K562 (cell line): ENCODE measurements around the gene QRICH1. TPM values are rescaled to one million over a fixed set of nuclear protein-coding genes. Genes with fewer than 3 reads are reported as not detected.
A peak's percentile ranks its signal among the peaks of the same experiment; 100 is the strongest.

Experiments
- ATAC-seq: fragments of 200-7000 bp; cut with Tn5 transposase; 3 replicates; pipeline ENCODE4 v1.9.1; 2020; ENCODE audit warnings: moderate library complexity
- BruUV-seq: library from RNA; stranded (reverse); fragments of 400-500 nt; replicated peaks from 2 replicates; lab custom pipeline; 2021; lab: Mats Ljungman, UMichigan
- CTCF ChIA-PET: fragments of 300-600 bp; formaldehyde crosslinking; extraction: SDS; loops from one replicate; lab custom pipeline; 2021; ENCODE audit warnings: low intra/inter-chr PET ratio; lab: Yijun Ruan, JAX
- POLR2A ChIA-PET: fragments of 300-600, 350-650 bp; sonication (Branson Sonifier 250); formaldehyde crosslinking; extraction: SDS; loops from one replicate; lab custom pipeline; 2021; ENCODE audit warnings: antibody characterized with exemption, inconsistent platforms; lab: Yijun Ruan, JAX
- DNase-seq, 4 experiments: peaks; one replicate each; pipeline versions ENCODE4 v3.0.0 to v3.0.0-alpha.2; 2011 to 2018; ENCODE audit warnings: low spot score in 3 of 4, mixed read lengths in 3 of 4; ENCODE audit errors: extremely low read depth in 1 of 4
- FAIRE-seq: peaks from 2 replicates; lab custom pipeline; 2011; peaks lifted over from hg19 to GRCh38; lab: Jason Lieb, UNC
- H2AFZ ChIP-seq: 2 replicates; pipeline ENCODE4 v1.6.0; 2011; ENCODE audit warnings: low read depth, low read length, control low read depth, inconsistent platforms
- H3K27ac ChIP-seq: fragments of 200-600 bp; 3 replicates; pipeline ENCODE4 v1.8.0; 2011; ENCODE audit warnings: low read depth, mild to moderate bottlenecking, control low read depth, inconsistent platforms, low read length, moderate library complexity, mixed read lengths; ENCODE audit errors: extremely low read depth
- H3K27me3 ChIP-seq, 2 experiments: fragments of 300-600 bp in 1 of 2; 2 replicates in 1 of 2; 3 replicates in 1 of 2; pipeline versions ENCODE4 v1.6.0 to v1.8.0; 2011; ENCODE audit warnings: inconsistent platforms in 2 of 2, low read length in 2 of 2, mild to moderate bottlenecking in 1 of 2, mixed read lengths in 1 of 2, moderate library complexity in 1 of 2; ENCODE audit not compliant: control insufficient read depth in 2 of 2, insufficient read depth in 2 of 2
- H3K36me3 ChIP-seq: fragments of 300-600 bp; 3 replicates; pipeline ENCODE4 v1.8.0; 2011; ENCODE audit warnings: mild to moderate bottlenecking, low read length, inconsistent platforms; ENCODE audit not compliant: control insufficient read depth, insufficient read depth
- H3K4me1 ChIP-seq, 2 experiments: fragments of 200-600 bp in 1 of 2; replicated peaks in 1 of 2; 2 replicates in 1 of 2; 3 replicates in 1 of 2; pipeline versions ENCODE4 v1.5.1 to v1.8.0; 2011; ENCODE audit warnings: inconsistent platforms in 2 of 2, low read length in 2 of 2, mild to moderate bottlenecking in 1 of 2, mixed read lengths in 1 of 2, moderate library complexity in 1 of 2; ENCODE audit not compliant: control insufficient read depth in 2 of 2, insufficient read depth in 2 of 2
- H3K4me2 ChIP-seq: 2 replicates; pipeline ENCODE4 v1.6.1; 2011; ENCODE audit warnings: low read length, control low read depth, inconsistent platforms, mixed read lengths; ENCODE audit not compliant: insufficient read depth
- H3K4me3 ChIP-seq: fragments of 200-600 bp; sonication (generic), shearing (Covaris generic); 2 replicates; pipeline ENCODE4 v1.5.1; 2016; ENCODE audit warnings: control low read depth, inconsistent platforms
- H3K79me2 ChIP-seq: fragments of 200-600 bp; 3 replicates; pipeline ENCODE4 v1.8.0; 2011; ENCODE audit warnings: low read length, inconsistent platforms; ENCODE audit not compliant: control insufficient read depth, insufficient read depth
- H3K9ac ChIP-seq, 2 experiments: 2 replicates each; pipeline versions ENCODE4 v1.6.0 to v1.6.1; 2011; ENCODE audit warnings: low read depth in 2 of 2, low read length in 2 of 2, control low read depth in 1 of 2, inconsistent platforms in 1 of 2, mild to moderate bottlenecking in 1 of 2, mixed read lengths in 1 of 2; ENCODE audit not compliant: insufficient read depth in 1 of 2
- H3K9me1 ChIP-seq: one replicate; pipeline ENCODE4 v1.6.0; 2011; ENCODE audit warnings: inconsistent platforms, mild to moderate bottlenecking, low read length, moderate library complexity; ENCODE audit not compliant: control insufficient read depth, insufficient read depth
- H3K9me3 ChIP-seq: replicated peaks from 2 replicates; pipeline ENCODE4 v1.5.1; 2011; ENCODE audit warnings: low read depth, low read length, inconsistent platforms; ENCODE audit not compliant: control insufficient read depth, insufficient read depth
- H4K20me1 ChIP-seq: replicated peaks from 2 replicates; pipeline ENCODE4 v1.6.1; 2011; ENCODE audit warnings: low read length, inconsistent platforms, mixed read lengths; ENCODE audit not compliant: control insufficient read depth, insufficient read depth
- CHD4 ChIP-seq: fragments of 200-600 bp; sonication (generic); IDR thresholded peaks from 3 replicates; pipeline ENCODE4 v1.6.1; 2012; ENCODE audit warnings: low read depth, mild to moderate bottlenecking, mixed read lengths, low read length, inconsistent platforms; ENCODE audit not compliant: insufficient read depth, insufficient replicate concordance, poor library complexity, severe bottlenecking
- DDX20 ChIP-seq: fragments of 450-650 bp; IDR thresholded peaks from 2 replicates; pipeline ENCODE4 v1.6.1; 2016; ENCODE audit warnings: missing genetic modification characterization, low read depth, mild to moderate bottlenecking, missing compliant biosample characterization, moderate library complexity
- HOXB6 ChIP-seq: fragments of 250-450 bp; sonication (Bioruptor Pico); IDR thresholded peaks from 2 replicates; pipeline ENCODE4 v1.5.1; 2022; ENCODE audit warnings: mild to moderate bottlenecking, borderline replicate concordance
- KAT7 ChIP-seq: sonication (generic); formaldehyde crosslinking; IDR thresholded peaks from 2 replicates; pipeline ENCODE4 v1.8.0; 2022; ENCODE audit warnings: missing genetic modification reagents, mild to moderate bottlenecking, borderline replicate concordance
- KDM5B ChIP-seq: fragments of 200-600 bp; sonication (generic); IDR thresholded peaks from 2 replicates; pipeline ENCODE4 v1.6.1; 2012; ENCODE audit warnings: low read depth, mild to moderate bottlenecking, moderate library complexity, low read length, control low read depth, inconsistent platforms; ENCODE audit not compliant: insufficient replicate concordance
- NRF1 ChIP-seq, 2 experiments: fragments of 450-650 bp; IDR thresholded peaks in 1 of 2; conservative IDR thresholded peaks in 1 of 2; 2 replicates each; pipeline ENCODE4 v1.6.1; 2014; ENCODE audit warnings: mild to moderate bottlenecking in 2 of 2
- POLR2G ChIP-seq: fragments of 200-400 bp; formaldehyde crosslinking; IDR thresholded peaks from 2 replicates; pipeline ENCODE4 v1.6.1; 2017; ENCODE audit warnings: low read depth, mild to moderate bottlenecking, antibody characterized with exemption, low read length, moderate library complexity
- POLR2H ChIP-seq: IDR thresholded peaks from 2 replicates; pipeline ENCODE4 v1.6.1; 2016; ENCODE audit warnings: missing genetic modification characterization, low read depth, mild to moderate bottlenecking, control low read depth, missing compliant biosample characterization, moderate library complexity
- STAT5A ChIP-seq: IDR thresholded peaks from 2 replicates; pipeline ENCODE4 v1.6.1; 2012; ENCODE audit warnings: low read length, inconsistent platforms, borderline replicate concordance
- TCF7 ChIP-seq: sonication (generic); IDR thresholded peaks from 2 replicates; pipeline ENCODE4 v1.6.1; 2016; ENCODE audit warnings: antibody characterized with exemption, borderline replicate concordance
- YY1 ChIP-seq, 3 experiments: IDR thresholded peaks; 2 replicates each; pipeline ENCODE4 v1.6.1; 2011; ENCODE audit warnings: low read length in 2 of 3, mild to moderate bottlenecking in 2 of 3, moderate library complexity in 2 of 3, borderline replicate concordance in 1 of 3, control low read depth in 1 of 3, low read depth in 1 of 3; ENCODE audit not compliant: insufficient read depth in 3 of 3, insufficient replicate concordance in 2 of 3, control insufficient read depth in 1 of 3, insufficient read length in 1 of 3; ENCODE audit errors: extremely low read depth in 1 of 3
- ZNF146 ChIP-seq: IDR thresholded peaks from one replicate; pipeline ENCODE4 v1.6.1; 2018; ENCODE audit warnings: missing compliant biosample characterization; ENCODE audit not compliant: unreplicated experiment
- WGBS: fragments of 100-300 bp; shearing (Covaris generic); methylation state at CpG from one replicate; pipeline ENCODE4 v1.1.6; 2016; ENCODE audit warnings: low coverage, mixed read lengths; ENCODE audit not compliant: insufficient coverage; ENCODE audit errors: missing lambda C conversion rate; 5-methylcytosine and 5-hydroxymethylcytosine counted together
- in situ Hi-C: fragments of 300-500 bp; cut with MboI; formaldehyde crosslinking; loops from 4 replicates; pipeline ENCODE4 v1.15.0; 2018; ENCODE audit warnings: inconsistent platforms, mixed read lengths
- intact Hi-C: fragments of 100-400 bp; cut with micrococcal nuclease; formaldehyde crosslinking; loops from 2 replicates; pipeline ENCODE4 v1.14.2; 2022
- polyA plus RNA-seq, 8 experiments: library from polyadenylated mRNA; depleted of rRNA in 4 of 8; stranded (reverse) in 5 of 8; unstranded in 3 of 8; fragments of >200 nt; fragmentation: Nextera tagmentation in 2 of 8; fragmentation: Illumina TruSeq in 1 of 8; extraction: Ambion mirVana in 2 of 8; extraction: Trizol in 1 of 8; gene quantifications; 2 replicates each; pipeline versions ENCODE4 v1.2.1 to v1.2.3, GENCODE V29; 2011 to 2014; ENCODE audit warnings: inconsistent platforms in 1 of 8, missing spikeins in 1 of 8
- total RNA-seq, 7 experiments: library from RNA; depleted of rRNA in 6 of 7; stranded (reverse); fragments of >200 nt in 6 of 7; fragmentation: Illumina TruSeq in 2 of 7; extraction: Trizol in 2 of 7; gene quantifications; 2 replicates each; pipeline versions ENCODE4 v1.2.1 to v1.2.3, GENCODE V29; 2011 to 2021; ENCODE audit warnings: low replicate concordance in 1 of 7

The QRICH1 gene
- total and polyA plus RNA-seq, 9 of the 15 experiments (the other 6 are each of a cell fraction or from before 2014, with no cell fraction given) = 20.1 to 99.2 (median 56.7) TPM

DNA sequence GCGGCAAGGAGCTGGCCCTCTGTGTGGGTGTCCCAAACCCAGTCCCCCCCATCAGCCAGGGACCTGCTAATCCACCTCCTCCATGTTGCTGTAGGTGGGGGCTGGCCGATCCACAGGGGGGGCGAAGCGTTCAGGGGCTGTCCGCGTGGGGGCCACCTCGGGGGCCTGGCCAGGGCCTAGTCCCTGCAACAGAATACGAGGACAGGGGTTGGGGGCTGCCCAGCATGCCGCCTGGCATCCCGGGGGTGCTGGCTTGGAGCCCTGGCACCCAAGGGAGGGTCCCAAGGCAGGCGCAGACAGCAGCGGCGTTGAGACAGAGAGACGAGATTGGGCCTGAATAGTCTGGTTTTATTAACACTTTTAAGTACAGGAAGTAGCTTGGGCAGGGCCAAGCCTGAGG, 14.5 kb upstream of the QRICH1 start:
- Histone ChIP-seq H3K9ac (no peak overlapping the region), H3K27me3 (no peaks in the 10 kb centered on the region), H2AFZ (no peak overlapping the region), H3K9me3 (no peaks in the 10 kb centered on the region), H4K20me1 (no peaks in the 10 kb centered on the region), H3K4me1 (peaks cover 4 to 13% of the 10 kb centered on the region in 2 experiments; a peak in 4 of 5 replicates), H3K36me3 (peaks cover 60% of the 10 kb centered on the region; the same call in 2 of the 3 replicates), H3K4me2 (no peak overlapping the region), H3K4me3 (no peak overlapping the region), H3K79me2 (peaks cover 19% of the 10 kb centered on the region), H3K27ac (no peak overlapping the region), H3K9me1 (no peaks in the 10 kb centered on the region)
- FAIRE-seq (no peak), DNase-seq (no peak), ATAC-seq (no peak)
- in situ Hi-C loops = no loop called here
- WGBS = no CpG with 5 or more reads among the region's 14 CpGs
- TF ChIP-seq HOXB6 (CRISPR knock-in tag) = no peak
- TF ChIP-seq POLR2G = peak; percentile 44; the same call in 1 of the 2 replicates
- CTCF ChIA-PET = no interaction called here
- no TSS peak for BruUV-seq
- intact Hi-C loops = no loop called here
- POLR2A ChIA-PET = interaction anchor here (0.6 to 1.2 kb wide), 3 partner anchors 13 to 305 kb away, joined by 3 read pairs; partner anchors contain the start of genes QRICH1 and USP19

DNA sequence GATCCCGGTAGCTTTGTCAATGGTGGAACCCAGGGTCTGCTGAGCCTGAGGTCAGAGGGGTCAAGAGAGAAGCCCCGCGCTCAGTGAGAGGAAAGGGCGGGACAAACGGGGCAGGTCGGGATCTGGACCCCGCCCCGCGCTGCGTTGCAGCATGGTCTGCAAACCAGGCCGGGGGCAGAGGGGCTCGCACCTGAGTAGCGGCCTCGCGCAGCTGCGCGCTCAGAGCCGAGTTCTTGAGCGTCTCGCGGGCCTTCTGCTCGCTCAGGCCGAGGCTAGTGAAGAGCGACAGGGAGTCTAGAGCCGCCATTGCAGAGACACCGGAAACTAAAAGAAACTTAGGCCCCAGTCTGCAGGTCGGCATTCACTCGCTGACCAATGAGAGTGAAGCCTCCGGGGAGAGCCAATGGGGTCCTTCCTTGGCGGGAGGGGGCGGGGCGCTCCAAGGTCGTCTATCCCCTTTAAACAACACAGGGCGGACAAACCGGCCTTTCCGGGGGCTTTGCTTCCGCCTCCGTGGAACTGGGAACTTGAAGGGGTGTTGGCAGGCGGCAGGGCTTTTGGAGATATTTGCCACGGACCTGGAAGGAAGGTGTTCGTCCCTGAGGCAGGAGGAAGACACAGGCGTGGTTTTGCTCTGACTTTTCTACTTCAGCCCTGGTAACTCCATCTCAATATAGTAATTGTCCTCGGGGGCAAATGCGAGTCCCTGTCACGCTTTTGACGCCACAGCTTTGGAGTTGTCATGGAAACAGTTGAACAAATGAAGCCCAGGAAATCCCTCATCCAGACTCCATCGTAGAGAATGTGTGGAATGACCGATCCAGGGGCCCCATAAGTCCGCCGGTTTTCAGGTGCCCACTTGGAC, 10.8 kb upstream of the QRICH1 start, which contains the start of gene QARS1:
QARS1 (minus strand) TSS at position 331 of the 865 bp plus-strand sequence; CDS start at position 307, 24 bp downstream.
- Histone ChIP-seq H2AFZ (peak within 1 kb of the TSS; percentile 90), H3K27me3 (no peaks in the 10 kb centered on the region), H3K9me1 (no peaks in the 10 kb centered on the region), H3K79me2 (peaks cover 31% of the 10 kb centered on the region), H4K20me1 (no peaks in the 10 kb centered on the region), H3K4me1 (peaks cover 6 to 18% of the 10 kb centered on the region in 2 experiments; a peak in 4 of 5 replicates), H3K9ac (peak within 1 kb of the TSS; percentile 83 to 98), H3K36me3 (peaks cover 63% of the 10 kb centered on the region; the same call in 2 of the 3 replicates), H3K9me3 (no peaks in the 10 kb centered on the region), H3K4me2 (peak within 1 kb of the TSS; percentile 97), H3K4me3 (peak within 1 kb of the TSS; percentile 60), H3K27ac (peak within 1 kb of the TSS; percentile 84)
- intact Hi-C loops = loop anchor here (1.0 kb wide), 1 partner anchor 10 kb away; the partner anchor contains the start of gene QRICH1
- BruUV-seq = TSS peak; percentile 97
- ATAC-seq (peak; percentile 98), FAIRE-seq (peak; percentile 97), DNase-seq (peak; percentile 93 to 96 (median 94))
- CTCF ChIA-PET = no interaction called here
- in situ Hi-C loops = no loop called here
- WGBS = 8% methylated on average over 17 of the region's 50 CpGs
- POLR2A ChIA-PET = interaction anchor here (0.6 to 2.0 kb wide), 5 partner anchors 9 to 16 kb away, joined by 3 to 14 read pairs (median 5); partner anchors contain the start of genes QRICH1 and USP19
- TF ChIP-seq KDM5B = peak; percentile 79
- no peak for TF ChIP-seq DDX20 (tag)
- no peak for TF ChIP-seq ZNF146 (CRISPR knock-in tag)
- no peak for TF ChIP-seq STAT5A
- TF ChIP-seq NRF1 (conservative IDR thresholded peaks at IDR 0.05 in 1 of 2, IDR thresholded peaks at IDR 0.05 in 1 of 2) = peak; percentile 55 to 65
- TF ChIP-seq TCF7 = no peak
- TF ChIP-seq POLR2H = peak; percentile 75; the same call in 1 of the 2 replicates
- TF ChIP-seq YY1 (IDR thresholded peaks at IDR 0.05; ENCODE audit: borderline replicate concordance in 1 of 3, control insufficient read depth in 1 of 3, extremely low read depth in 1 of 3, insufficient read depth in 3 of 3, insufficient read length in 1 of 3, insufficient replicate concordance in 2 of 3, low read depth in 1 of 3, low read length in 2 of 3) = peak in 2 of 3 experiments; percentile 85 to 90
- peak; percentile 44; the same call in 1 of the 2 replicates for TF ChIP-seq KAT7
- no peak for TF ChIP-seq CHD4
